HepG2 (cell line): Measurements from ENCODE around the gene CCDC57. TPM values are rescaled to one million over a fixed set of nuclear protein-coding genes. Genes with fewer than 3 reads are reported as not detected.

Experiments
- DMAP1 ChIP-seq: IDR thresholded peaks from 2 replicates; pipeline ENCODE4 v1.6.1; 2016
- E2F2 ChIP-seq: sonication (generic); formaldehyde crosslinking; IDR thresholded peaks from 2 replicates; pipeline ENCODE4 v1.4.0; 2020; ENCODE audit warnings: missing genetic modification reagents, borderline replicate concordance
- HNRNPUL1 ChIP-seq: fragments of 200-400 bp; formaldehyde crosslinking; IDR thresholded peaks from 2 replicates; pipeline ENCODE4 v1.6.1; 2017; ENCODE audit warnings: low read depth, mild to moderate bottlenecking, low read length, moderate library complexity
- KMT2B ChIP-seq: IDR thresholded peaks from 2 replicates; pipeline ENCODE4 v1.6.1; 2016; ENCODE audit warnings: missing genetic modification reagents, missing compliant biosample characterization
- MAF1 ChIP-seq: sonication (generic); formaldehyde crosslinking; IDR thresholded peaks from 2 replicates; pipeline ENCODE4 v1.5.0; 2020; ENCODE audit warnings: missing genetic modification reagents, borderline replicate concordance
- ONECUT2 ChIP-seq: sonication (generic); formaldehyde crosslinking; IDR thresholded peaks from 2 replicates; pipeline ENCODE4 v1.4.0; 2020; ENCODE audit warnings: missing genetic modification reagents
- PAF1 ChIP-seq: IDR thresholded peaks from 2 replicates; pipeline ENCODE4 v1.6.1; 2016; ENCODE audit warnings: missing genetic modification reagents, missing compliant biosample characterization
- PITX1 ChIP-seq: sonication (generic); formaldehyde crosslinking; IDR thresholded peaks from 2 replicates; pipeline ENCODE4 v1.5.1; 2020; ENCODE audit warnings: mild to moderate bottlenecking, missing genetic modification reagents
- SIN3A ChIP-seq: IDR thresholded peaks from 2 replicates; pipeline ENCODE4 v1.6.1; 2011; ENCODE audit warnings: low read depth, mild to moderate bottlenecking, control low read depth, low read length, borderline replicate concordance
- SMYD3 ChIP-seq: sonication (generic); formaldehyde crosslinking; IDR thresholded peaks from 2 replicates; pipeline ENCODE4 v1.8.1; 2023; ENCODE audit warnings: mild to moderate bottlenecking, missing genetic modification reagents
- WIZ ChIP-seq: sonication (generic); formaldehyde crosslinking; IDR thresholded peaks from 2 replicates; pipeline ENCODE4 v1.5.1; 2020; ENCODE audit warnings: mild to moderate bottlenecking, missing genetic modification reagents
- ZBTB38 ChIP-seq: sonication (generic); formaldehyde crosslinking; IDR thresholded peaks from 2 replicates; pipeline ENCODE4 v1.5.1; 2020; ENCODE audit warnings: mild to moderate bottlenecking, missing genetic modification reagents
- ZBTB42 ChIP-seq: sonication (generic); formaldehyde crosslinking; IDR thresholded peaks from 2 replicates; pipeline ENCODE4 v1.5.0; 2020; ENCODE audit warnings: mild to moderate bottlenecking, missing genetic modification reagents
- ZBTB49 ChIP-seq: sonication (generic); formaldehyde crosslinking; IDR thresholded peaks from 2 replicates; pipeline ENCODE4 v1.4.0; 2020; ENCODE audit warnings: missing genetic modification reagents, borderline replicate concordance
- ZFX ChIP-seq: sonication (generic); formaldehyde crosslinking; IDR thresholded peaks from 2 replicates; pipeline ENCODE4 v1.4.0; 2020; ENCODE audit warnings: mild to moderate bottlenecking, low read depth, missing genetic modification reagents, moderate library complexity
- ZNF264 ChIP-seq: sonication (generic); formaldehyde crosslinking; IDR thresholded peaks from 2 replicates; pipeline ENCODE4 v1.4.0; 2020; ENCODE audit warnings: missing genetic modification reagents
- ZNF337 ChIP-seq: sonication (generic); formaldehyde crosslinking; IDR thresholded peaks from 2 replicates; pipeline ENCODE4 v1.5.1; 2020; ENCODE audit warnings: missing genetic modification reagents, low read depth, mild to moderate bottlenecking, borderline replicate concordance
- ZNF777 ChIP-seq: sonication (generic); formaldehyde crosslinking; IDR thresholded peaks from 2 replicates; pipeline ENCODE4 v1.4.0; 2020; ENCODE audit warnings: missing genetic modification reagents
- ZNF83 ChIP-seq: sonication (generic); formaldehyde crosslinking; IDR thresholded peaks from 2 replicates; pipeline ENCODE4 v1.4.0; 2020; ENCODE audit warnings: missing genetic modification reagents, mild to moderate bottlenecking, borderline replicate concordance
- ZNF891 ChIP-seq: sonication (generic); formaldehyde crosslinking; IDR thresholded peaks from 2 replicates; pipeline ENCODE4 v1.5.0; 2020; ENCODE audit warnings: mild to moderate bottlenecking, missing genetic modification reagents
- ZSCAN5A ChIP-seq: sonication (generic); formaldehyde crosslinking; IDR thresholded peaks from 2 replicates; pipeline ENCODE4 v1.8.0; 2022; ENCODE audit warnings: mild to moderate bottlenecking, missing genetic modification reagents, borderline replicate concordance
- polyA plus RNA-seq, 8 experiments: library from polyadenylated mRNA; depleted of rRNA in 3 of 8; stranded (reverse) in 7 of 8; unstranded in 1 of 8; fragments of >200 nt; fragmentation: Illumina TruSeq in 4 of 8; extraction: Trizol in 4 of 8; gene quantifications; 2 replicates each; pipeline versions ENCODE4 v1.2.1 to v1.2.3, GENCODE V29; 2011 to 2016; ENCODE audit warnings: low read depth in 4 of 8, missing spikeins in 1 of 8, mixed read lengths in 1 of 8; ENCODE audit not compliant: insufficient read depth in 1 of 8
- total RNA-seq, 5 experiments: library from RNA; depleted of rRNA; stranded (reverse); fragments of >200 nt; fragmentation: Illumina TruSeq; extraction: Trizol; gene quantifications; 2 replicates each; pipeline ENCODE4 v1.2.3, GENCODE V29; 2016; ENCODE audit warnings: low read depth in 1 of 5
- TF ChIP-seq, protein P1 (sequence below): sonication (generic); formaldehyde crosslinking; conservative IDR thresholded peaks from 2 replicates; pipeline ENCODE4 v1.4.0; 2020; ENCODE audit warnings: mild to moderate bottlenecking, missing genetic modification reagents, moderate library complexity

CCDC57 gene
- total and polyA plus RNA-seq, 2 of the 13 experiments (the other 11 are each of a cell fraction or from before 2014, with no cell fraction given) = 59.3 to 59.9 TPM

GRCh38 chr17:82098939-82099763, 113.5 kb downstream of the CCDC57 start (continued):
- TF ChIP-seq ZBTB42 (no peak), HNRNPUL1 (no peak), ZNF891 (no peak), E2F2 (CRISPR knock-in tag) (no peak), WIZ (no peak; the same call in 1 of the 2 replicates), ZNF83 (CRISPR knock-in tag) (no peak; the same call in 1 of the 2 replicates), ONECUT2 (no peak), ZBTB38 (CRISPR knock-in tag) (peak; percentile 98), SMYD3 (no peak), PITX1 (no peak), MAF1 (CRISPR knock-in tag) (no peak), ZNF337 (CRISPR knock-in tag) (no peak), ZBTB49 (CRISPR knock-in tag) (no peak), ZNF264 (CRISPR knock-in tag) (no peak), ZFX (CRISPR knock-in tag) (peak; percentile 63), DMAP1 (CRISPR knock-in tag) (peak; percentile 65), KMT2B (CRISPR knock-in tag) (no peak), ZNF777 (CRISPR knock-in tag) (peak; percentile 86; the same call in 1 of the 2 replicates), ZSCAN5A (CRISPR knock-in tag) (no peak), SIN3A (no peak), PAF1 (no peak; the same call in 1 of the 2 replicates)
- TF ChIP-seq, protein P1, sequence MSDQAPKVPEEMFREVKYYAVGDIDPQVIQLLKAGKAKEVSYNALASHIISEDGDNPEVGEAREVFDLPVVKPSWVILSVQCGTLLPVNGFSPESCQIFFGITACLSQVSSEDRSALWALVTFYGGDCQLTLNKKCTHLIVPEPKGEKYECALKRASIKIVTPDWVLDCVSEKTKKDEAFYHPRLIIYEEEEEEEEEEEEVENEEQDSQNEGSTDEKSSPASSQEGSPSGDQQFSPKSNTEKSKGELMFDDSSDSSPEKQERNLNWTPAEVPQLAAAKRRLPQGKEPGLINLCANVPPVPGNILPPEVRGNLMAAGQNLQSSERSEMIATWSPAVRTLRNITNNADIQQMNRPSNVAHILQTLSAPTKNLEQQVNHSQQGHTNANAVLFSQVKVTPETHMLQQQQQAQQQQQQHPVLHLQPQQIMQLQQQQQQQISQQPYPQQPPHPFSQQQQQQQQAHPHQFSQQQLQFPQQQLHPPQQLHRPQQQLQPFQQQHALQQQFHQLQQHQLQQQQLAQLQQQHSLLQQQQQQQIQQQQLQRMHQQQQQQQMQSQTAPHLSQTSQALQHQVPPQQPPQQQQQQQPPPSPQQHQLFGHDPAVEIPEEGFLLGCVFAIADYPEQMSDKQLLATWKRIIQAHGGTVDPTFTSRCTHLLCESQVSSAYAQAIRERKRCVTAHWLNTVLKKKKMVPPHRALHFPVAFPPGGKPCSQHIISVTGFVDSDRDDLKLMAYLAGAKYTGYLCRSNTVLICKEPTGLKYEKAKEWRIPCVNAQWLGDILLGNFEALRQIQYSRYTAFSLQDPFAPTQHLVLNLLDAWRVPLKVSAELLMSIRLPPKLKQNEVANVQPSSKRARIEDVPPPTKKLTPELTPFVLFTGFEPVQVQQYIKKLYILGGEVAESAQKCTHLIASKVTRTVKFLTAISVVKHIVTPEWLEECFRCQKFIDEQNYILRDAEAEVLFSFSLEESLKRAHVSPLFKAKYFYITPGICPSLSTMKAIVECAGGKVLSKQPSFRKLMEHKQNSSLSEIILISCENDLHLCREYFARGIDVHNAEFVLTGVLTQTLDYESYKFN (CRISPR knock-in tag) = no peak
